IMR-90 (cell line): ENCODE results near the gene TNRC6B. TPM values are rescaled to one million over a fixed set of nuclear protein-coding genes. Genes with fewer than 3 reads are reported as not detected.

Source experiments
- ATAC-seq: fragments of 200-7000 bp; cut with Tn5 transposase; 2 replicates; pipeline ENCODE4 v1.9.1; 2020; ENCODE audit warnings: low read depth, mild to moderate bottlenecking, moderate library complexity
- BruUV-seq: library from RNA; stranded (reverse); fragments of 400-500 nt; replicated peaks from 2 replicates; lab custom pipeline; 2021; lab: Mats Ljungman, UMichigan
- CTCF ChIA-PET: fragments of 300-600 bp; formaldehyde crosslinking; extraction: SDS; loops from one replicate; lab custom pipeline; 2021; ENCODE audit warnings: antibody characterized with exemption; lab: Yijun Ruan, JAX
- POLR2A ChIA-PET: fragments of 300-600 bp; sonication (Branson Sonifier 250); formaldehyde crosslinking; loops from one replicate; lab custom pipeline; 2022; ENCODE audit warnings: antibody characterized with exemption; ENCODE audit not compliant: unreplicated experiment; lab: Charles Lee
- DNase-seq: peaks from one replicate; pipeline ENCODE4 v3.0.0; 2013
- H2AFZ ChIP-seq: replicated peaks from 2 replicates; pipeline ENCODE3; 2013; ENCODE audit warnings: low read length, mild to moderate bottlenecking; ENCODE audit not compliant: poor library complexity
- H2AK5ac ChIP-seq: 2 replicates; pipeline ENCODE4 v1.6.1; 2013; ENCODE audit warnings: low read depth, low read length, inconsistent platforms
- H2AK9ac ChIP-seq: replicated peaks from 2 replicates; pipeline ENCODE3; 2013; ENCODE audit warnings: mild to moderate bottlenecking, low read depth, low read length, moderate library complexity; ENCODE audit not compliant: poor library complexity
- H2BK120ac ChIP-seq: 2 replicates; pipeline ENCODE4 v1.6.1; 2013; ENCODE audit warnings: low read depth, low read length, inconsistent platforms
- H2BK15ac ChIP-seq: 3 replicates; pipeline ENCODE4 v1.6.1; 2013; ENCODE audit warnings: low read depth, low read length, inconsistent platforms
- H2BK20ac ChIP-seq: 2 replicates; pipeline ENCODE4 v1.6.1; 2013; ENCODE audit warnings: low read depth, mild to moderate bottlenecking, inconsistent platforms, low read length, moderate library complexity
- H2BK5ac ChIP-seq: 2 replicates; pipeline ENCODE4 v1.6.1; 2013; ENCODE audit warnings: mild to moderate bottlenecking, low read depth, low read length, inconsistent platforms; ENCODE audit not compliant: poor library complexity, severe bottlenecking
- H3K14ac ChIP-seq: replicated peaks from 2 replicates; pipeline ENCODE4 v1.6.1; 2013; ENCODE audit warnings: low read depth, low read length, inconsistent platforms
- H3K18ac ChIP-seq: 2 replicates; pipeline ENCODE4 v1.6.1; 2013; ENCODE audit warnings: low read depth, low read length, control low read depth
- H3K23ac ChIP-seq: 2 replicates; pipeline ENCODE4 v1.6.1; 2013; ENCODE audit warnings: low read depth, low read length, inconsistent platforms
- H3K27ac ChIP-seq: 2 replicates; pipeline ENCODE4 v1.5.1; 2013; ENCODE audit warnings: mild to moderate bottlenecking, control low read depth, low read length; ENCODE audit not compliant: insufficient read depth
- H3K27me3 ChIP-seq: 2 replicates; pipeline ENCODE4 v1.6.1; 2013; ENCODE audit warnings: low read length; ENCODE audit not compliant: control insufficient read depth, insufficient read depth
- H3K36me3 ChIP-seq: 2 replicates; pipeline ENCODE4 v1.6.1; 2013; ENCODE audit warnings: low read length, mixed read lengths; ENCODE audit not compliant: control insufficient read depth, insufficient read depth
- H3K4ac ChIP-seq: 2 replicates; pipeline ENCODE4 v1.6.1; 2013; ENCODE audit warnings: low read depth, low read length, inconsistent platforms
- H3K4me1 ChIP-seq: 2 replicates; pipeline ENCODE4 v1.6.1; 2013; ENCODE audit warnings: low read length, mixed read lengths; ENCODE audit not compliant: control insufficient read depth, insufficient read depth
- H3K4me2 ChIP-seq: 2 replicates; pipeline ENCODE4 v1.6.1; 2013; ENCODE audit warnings: low read depth, mild to moderate bottlenecking, control low read depth, low read length, moderate library complexity
- H3K4me3 ChIP-seq: 2 replicates; pipeline ENCODE4 v1.5.1; 2013; ENCODE audit warnings: low read depth, mild to moderate bottlenecking, control low read depth, low read length, moderate library complexity; ENCODE audit not compliant: insufficient read depth
- H3K56ac ChIP-seq: 2 replicates; pipeline ENCODE4 v1.6.1; 2013; ENCODE audit warnings: low read length, inconsistent platforms; ENCODE audit not compliant: insufficient read depth; ENCODE audit errors: extremely low read depth
- H3K79me1 ChIP-seq, 2 experiments: 2 replicates each; pipeline ENCODE4 v1.6.1; 2013; ENCODE audit warnings: low read length in 2 of 2, inconsistent platforms in 1 of 2, low read depth in 1 of 2
- H3K9ac ChIP-seq: 2 replicates; pipeline ENCODE4 v1.6.1; 2013; ENCODE audit warnings: low read depth, low read length, control low read depth
- H3K9me1 ChIP-seq: 2 replicates; pipeline ENCODE4 v1.6.1; 2013; ENCODE audit warnings: low read length, inconsistent platforms; ENCODE audit not compliant: insufficient read depth
- H3K9me3 ChIP-seq: 2 replicates; pipeline ENCODE4 v1.6.1; 2013; ENCODE audit warnings: low read length; ENCODE audit not compliant: control insufficient read depth, insufficient read depth
- H4K20me1 ChIP-seq: 2 replicates; pipeline ENCODE4 v1.6.1; 2013; ENCODE audit warnings: low read length, inconsistent platforms; ENCODE audit not compliant: insufficient read depth
- H4K5ac ChIP-seq: 2 replicates; pipeline ENCODE4 v1.6.1; 2013; ENCODE audit warnings: mild to moderate bottlenecking, low read depth, low read length, control low read depth
- H4K8ac ChIP-seq, 2 experiments: 2 replicates each; pipeline ENCODE4 v1.6.1; 2013; ENCODE audit warnings: low read depth in 2 of 2, low read length in 2 of 2, control low read depth in 1 of 2, inconsistent platforms in 1 of 2
- H4K91ac ChIP-seq: 2 replicates; pipeline ENCODE4 v1.6.1; 2013; ENCODE audit warnings: low read depth, low read length, inconsistent platforms; ENCODE audit not compliant: insufficient read depth
- BHLHE40 ChIP-seq: fragments of 150-350 bp; IDR thresholded peaks from 2 replicates; pipeline ENCODE4 v1.6.1; 2016; ENCODE audit warnings: mild to moderate bottlenecking, low read depth, low read length
- CEBPB ChIP-seq: IDR thresholded peaks from 2 replicates; pipeline ENCODE4 v1.6.1; 2012; ENCODE audit warnings: low read depth, low read length, improper control_type of control experiment
- CHD1 ChIP-seq: IDR thresholded peaks from 2 replicates; pipeline ENCODE4 v1.6.1; 2012; ENCODE audit warnings: low read depth, low read length, improper control_type of control experiment
- CTCF ChIP-seq: conservative IDR thresholded peaks from 2 replicates; pipeline ENCODE4 v1.5.1; 2012; ENCODE audit warnings: mild to moderate bottlenecking, low read depth, low read length, improper control_type of control experiment
- ELK1 ChIP-seq: fragments of 150-350 bp; IDR thresholded peaks from 2 replicates; pipeline ENCODE4 v1.6.1; 2016; ENCODE audit warnings: low read depth, mild to moderate bottlenecking, low read length, moderate library complexity, borderline replicate concordance
- FOS ChIP-seq: fragments of 150-350 bp; IDR thresholded peaks from 2 replicates; pipeline ENCODE4 v1.6.1; 2016; ENCODE audit warnings: low read depth, low read length
- MAFK ChIP-seq: IDR thresholded peaks from 2 replicates; pipeline ENCODE4 v1.6.1; 2012; ENCODE audit warnings: low read depth, low read length, improper control_type of control experiment
- MAZ ChIP-seq: IDR thresholded peaks from 2 replicates; pipeline ENCODE4 v1.6.1; 2012; ENCODE audit warnings: low read depth, mild to moderate bottlenecking, low read length, improper control_type of control experiment, moderate library complexity, borderline replicate concordance
- MXI1 ChIP-seq: IDR thresholded peaks from 2 replicates; pipeline ENCODE4 v1.6.1; 2012; ENCODE audit warnings: low read depth, mild to moderate bottlenecking, low read length, moderate library complexity, borderline replicate concordance
- NFE2L2 ChIP-seq: fragments of 150-350 bp; IDR thresholded peaks from 2 replicates; pipeline ENCODE4 v1.6.1; 2016; ENCODE audit warnings: low read depth, mild to moderate bottlenecking, low read length
- POLR2A ChIP-seq: IDR thresholded peaks from 2 replicates; pipeline ENCODE4 v1.6.1; 2012; ENCODE audit warnings: mild to moderate bottlenecking, low read depth, low read length
- RAD21 ChIP-seq: IDR thresholded peaks from 2 replicates; pipeline ENCODE4 v1.6.1; 2012; ENCODE audit warnings: low read length, improper control_type of control experiment
- RCOR1 ChIP-seq: IDR thresholded peaks from 2 replicates; pipeline ENCODE4 v1.6.1; 2012; ENCODE audit warnings: mild to moderate bottlenecking, low read length, improper control_type of control experiment; ENCODE audit not compliant: insufficient replicate concordance
- RFX5 ChIP-seq: IDR thresholded peaks from 2 replicates; pipeline ENCODE4 v1.8.0; 2012; ENCODE audit warnings: low read depth, mild to moderate bottlenecking, low read length, moderate library complexity
- SMC3 ChIP-seq: fragments of 150-350 bp; IDR thresholded peaks from 2 replicates; pipeline ENCODE4 v1.6.1; 2016; ENCODE audit warnings: low read depth, mild to moderate bottlenecking, antibody characterized with exemption, low read length, moderate library complexity
- WGBS, 2 experiments: methylation state at CpG; one replicate each; pipeline versions ENCODE4 v1.1.5 to v1.1.7; 2013; ENCODE audit warnings: missing lambda C conversion rate in 2 of 2; ENCODE audit not compliant: insufficient read length in 1 of 2; ENCODE audit errors: extremely low coverage in 2 of 2; 5-methylcytosine and 5-hydroxymethylcytosine counted together
- dilution Hi-C: fragments of 300-500 bp; cut with HindIII; formaldehyde crosslinking; loops from one replicate; pipeline ENCODE4 v1.14.3; 2018; ENCODE audit warnings: low sequenced_read_pairs; ENCODE audit not compliant: unreplicated experiment
- in situ Hi-C: fragments of 300-500 bp; cut with MboI; formaldehyde crosslinking; loops from 3 replicates; pipeline ENCODE4 v1.14.3; 2019; ENCODE audit warnings: low sequenced_read_pairs, inconsistent platforms, mixed read lengths
- intact Hi-C: fragments of 100-400 bp; cut with micrococcal nuclease; formaldehyde crosslinking; loops from 2 replicates; pipeline ENCODE4 v1.10.0; 2022
- polyA plus RNA-seq, 3 experiments: library from polyadenylated mRNA; depleted of rRNA; stranded (reverse); fragments of >200 nt; gene quantifications; 2 replicates each; pipeline ENCODE4 v1.2.3, GENCODE V29; 2012; ENCODE audit warnings: low replicate concordance in 1 of 3
- total RNA-seq: library from RNA; depleted of rRNA; stranded (reverse); fragments of >200 nt; gene quantifications from 2 replicates; pipeline ENCODE4 v1.2.3, GENCODE V29; 2012
- TF ChIP-seq, protein P1 (sequence below): fragments of 150-350 bp; IDR thresholded peaks from 2 replicates; pipeline ENCODE4 v1.6.1; 2017; ENCODE audit warnings: mild to moderate bottlenecking, antibody characterized with exemption, low read length, low read depth

Gene TNRC6B
- total and polyA plus RNA-seq, 2 of the 4 experiments (the other 2 are of a cell fraction), result 3.9 to 17.0 TPM

- Histone ChIP-seq H2BK120ac (no peak overlapping the region), H3K79me1 (no peaks in the 10 kb centered on the region; a peak in 1 of 4 replicates), H3K27ac (no peak overlapping the region), H2AFZ (no peak overlapping the region), H3K56ac (no peak overlapping the region), H4K91ac (no peak overlapping the region), H3K23ac (no peak overlapping the region), H2BK20ac (no peak overlapping the region), H3K9ac (no peak overlapping the region), H4K5ac (no peak overlapping the region), H2AK9ac (no peak overlapping the region), H3K4ac (no peak overlapping the region), H3K18ac (no peak overlapping the region), H3K27me3 (no peaks in the 10 kb centered on the region), H2BK15ac (no peak overlapping the region), H3K36me3 (no peaks in the 10 kb centered on the region), H3K9me1 (no peaks in the 10 kb centered on the region), H2AK5ac (no peak overlapping the region), H4K20me1 (peaks cover 4% of the 10 kb centered on the region; the same call in 1 of the 2 replicates), H3K14ac (no peak overlapping the region), H2BK5ac (no peak overlapping the region), H4K8ac (no peak overlapping the region), H3K4me2 (no peak overlapping the region), H3K4me3 (no peak overlapping the region), H3K9me3 (no peaks in the 10 kb centered on the region), H3K4me1 (peaks cover 3% of the 10 kb centered on the region)
- TF ChIP-seq BHLHE40 (no peak), SMC3 (no peak), RAD21 (no peak), MAFK (no peak), CHD1 (no peak), RCOR1 (no peak), FOS (no peak), MXI1 (no peak), CEBPB (no peak), ELK1 (no peak), NFE2L2 (no peak), RFX5 (no peak), CTCF (no peak), POLR2A (no peak), MAZ (no peak)
- TF ChIP-seq, protein P1, sequence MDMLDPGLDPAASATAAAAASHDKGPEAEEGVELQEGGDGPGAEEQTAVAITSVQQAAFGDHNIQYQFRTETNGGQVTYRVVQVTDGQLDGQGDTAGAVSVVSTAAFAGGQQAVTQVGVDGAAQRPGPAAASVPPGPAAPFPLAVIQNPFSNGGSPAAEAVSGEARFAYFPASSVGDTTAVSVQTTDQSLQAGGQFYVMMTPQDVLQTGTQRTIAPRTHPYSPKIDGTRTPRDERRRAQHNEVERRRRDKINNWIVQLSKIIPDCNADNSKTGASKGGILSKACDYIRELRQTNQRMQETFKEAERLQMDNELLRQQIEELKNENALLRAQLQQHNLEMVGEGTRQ, result no peak
- in situ Hi-C loops, result no loop called here
- CTCF ChIA-PET, result no interaction called here
- dilution Hi-C loops, result no loop called here
- WGBS, 2 experiments, result no CpG with 5 or more reads among the region's 4 CpGs
- intact Hi-C loops, result no loop called here
- DNase-seq (no peak), ATAC-seq (no peak)
- POLR2A ChIA-PET, result no interaction called here
- BruUV-seq, result no TSS peak
These were observed 24.0 kb upstream of the TNRC6B start for GRCh38 chr22:40153705-40154104.
